GM23248 (cell line): ENCODE results near the gene FABP1.

Experiments
- EZH2 ChIP-seq: fragments of 200-600 bp; sonication (generic); IDR thresholded peaks from 2 replicates; pipeline ENCODE4 v1.6.1; 2018; ENCODE audit warnings: antibody characterized with exemption, mild to moderate bottlenecking; ENCODE audit not compliant: insufficient read depth, poor library complexity, severe bottlenecking
- EZH2phosphoT487 ChIP-seq: fragments of 200-600 bp; sonication (generic); IDR thresholded peaks from 2 replicates; pipeline ENCODE4 v1.6.1; 2018; ENCODE audit warnings: antibody characterized with exemption, moderate library complexity, mild to moderate bottlenecking, low read depth; ENCODE audit not compliant: insufficient read depth

- TF ChIP-seq EZH2 (no peak), EZH2phosphoT487 (no peak)
Observed at GRCh38 chr2:88115825-88116518, 11.9 kb downstream of the FABP1 start.
